Endodermal cell (in vitro differentiated cells): ENCODE results near the gene H2AZ2. TPM values are rescaled to one million over a fixed set of nuclear protein-coding genes. Genes with fewer than 3 reads are reported as not detected.
"Not testable (repeated sequence)": the region's sequence is repeated elsewhere in the genome, so short reads cannot be mapped to it uniquely, and the experiment has no call there.

ENCODE experiments used
- DNase-seq: peaks from one replicate; pipeline ENCODE4 v3.0.0-alpha.2; 2017
- H3K27ac ChIP-seq: 2 replicates; pipeline ENCODE4 v1.5.1; 2013; ENCODE audit warnings: mild to moderate bottlenecking, low read depth, low read length, moderate library complexity
- H3K27me3 ChIP-seq: 2 replicates; pipeline ENCODE4 v1.6.1; 2013; ENCODE audit warnings: mild to moderate bottlenecking, low read length, moderate library complexity; ENCODE audit not compliant: insufficient read depth, control insufficient read depth, poor library complexity, severe bottlenecking
- H3K36me3 ChIP-seq: 2 replicates; pipeline ENCODE4 v1.7.0; 2013; ENCODE audit warnings: mild to moderate bottlenecking, low read length, moderate library complexity; ENCODE audit not compliant: control insufficient read depth, insufficient read depth
- H3K4me1 ChIP-seq: one replicate; pipeline ENCODE4 v1.7.0; 2013; ENCODE audit warnings: low read length; ENCODE audit not compliant: control insufficient read depth, insufficient read depth
- H3K4me3 ChIP-seq: 2 replicates; pipeline ENCODE4 v1.5.1; 2013; ENCODE audit warnings: mild to moderate bottlenecking, low read length, moderate library complexity
- H3K9ac ChIP-seq: 2 replicates; pipeline ENCODE4 v1.6.1; 2013; ENCODE audit warnings: mild to moderate bottlenecking, low read length, moderate library complexity; ENCODE audit not compliant: poor library complexity, severe bottlenecking; ENCODE audit errors: extremely low read depth
- H3K9me3 ChIP-seq: 2 replicates; pipeline ENCODE4 v1.6.1; 2013; ENCODE audit warnings: mild to moderate bottlenecking, low read length, moderate library complexity; ENCODE audit not compliant: control insufficient read depth
- H3K27ac Mint-ChIP-seq: 2 replicates; pipeline ENCODE4 v1.8.0; 2020; ENCODE audit warnings: mixed read lengths
- H3K27me3 Mint-ChIP-seq: 2 replicates; pipeline ENCODE4 v1.8.0; 2021; ENCODE audit warnings: mild to moderate bottlenecking, mixed read lengths; ENCODE audit not compliant: insufficient read depth
- H3K36me3 Mint-ChIP-seq: 2 replicates; pipeline ENCODE4 v1.8.0; 2020; ENCODE audit warnings: low read depth, mixed read lengths
- H3K4me1 Mint-ChIP-seq: 2 replicates; pipeline ENCODE4 v1.8.0; 2020; ENCODE audit warnings: mixed read lengths
- H3K4me3 Mint-ChIP-seq: 2 replicates; pipeline ENCODE4 v1.8.0; 2020; ENCODE audit warnings: mild to moderate bottlenecking, moderate library complexity, mixed read lengths
- H3K9me3 Mint-ChIP-seq: 2 replicates; pipeline ENCODE4 v1.8.0; 2020; ENCODE audit warnings: mild to moderate bottlenecking, mixed read lengths
- WGBS, 2 experiments: methylation state at CpG; one replicate each; pipeline versions ENCODE4 v1.1.5 to v1.1.7; 2013; ENCODE audit warnings: missing lambda C conversion rate in 2 of 2, mixed read lengths in 1 of 2; ENCODE audit not compliant: insufficient coverage in 1 of 2, insufficient read length in 1 of 2; 5-methylcytosine and 5-hydroxymethylcytosine counted together
- total RNA-seq, 2 donors: library from RNA; stranded (reverse); fragmentation: NEBNext Ultra II Directional in 1 of 2; extraction: Animal tissue kit (Norgen Biotek cat#: 25700) in 1 of 2; gene quantifications; 2 replicates in 1 of 2; 3 replicates in 1 of 2; pipeline ENCODE4 v1.2.1, GENCODE V29; 2021
- TF ChIP-seq, protein P1 (sequence below): fragments of 200-600 bp; sonication (generic); conservative IDR thresholded peaks from 2 replicates; pipeline ENCODE4 v1.5.0; 2021; ENCODE audit warnings: antibody characterized with exemption, mild to moderate bottlenecking

H2AZ2 gene
- total RNA-seq, 2 donors from 2014 or later, result 179 to 201 TPM

DNA sequence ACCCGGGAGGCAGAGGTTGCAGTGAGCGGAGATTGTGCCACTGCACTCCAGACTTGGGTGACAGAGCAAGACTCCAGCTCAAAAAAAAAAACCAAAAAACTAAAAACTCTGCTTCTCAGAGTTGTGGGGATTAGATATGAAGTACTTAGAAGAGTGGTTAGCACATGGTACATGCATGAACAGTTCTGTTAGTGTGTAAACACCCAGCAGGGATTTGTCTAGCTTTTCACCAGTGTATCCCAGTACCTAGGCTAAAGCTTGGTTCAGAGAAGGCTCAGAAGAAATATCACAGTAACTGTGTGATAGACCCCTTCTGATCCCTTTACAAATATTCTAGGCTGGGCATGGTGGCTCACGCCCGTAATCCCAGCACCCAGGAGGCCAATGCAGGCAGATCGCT, 41.9 kb downstream of the H2AZ2 start:
- no peaks in the 10 kb centered on the region for H3K9me3 Mint-ChIP-seq
- H3K4me1 Mint-ChIP-seq, result no peaks in the 10 kb centered on the region
- H3K36me3 Mint-ChIP-seq, result peaks cover 25% of the 10 kb centered on the region
- no peaks in the 10 kb centered on the region for H3K4me1 ChIP-seq
- no peak overlapping the region for H3K4me3 ChIP-seq
- H3K9ac ChIP-seq, result no peak overlapping the region
- no peak overlapping the region for H3K27ac Mint-ChIP-seq
- WGBS, 2 experiments, result 94 to 95% methylated on average over 5 of the region's 5 CpGs
- peaks cover 26% of the 10 kb centered on the region for H3K36me3 ChIP-seq
- no peak overlapping the region for H3K4me3 Mint-ChIP-seq
- no peaks in the 10 kb centered on the region for H3K9me3 ChIP-seq
- H3K27ac ChIP-seq, result no peak overlapping the region
- no peaks in the 10 kb centered on the region for H3K27me3 Mint-ChIP-seq
- TF ChIP-seq, protein P1, sequence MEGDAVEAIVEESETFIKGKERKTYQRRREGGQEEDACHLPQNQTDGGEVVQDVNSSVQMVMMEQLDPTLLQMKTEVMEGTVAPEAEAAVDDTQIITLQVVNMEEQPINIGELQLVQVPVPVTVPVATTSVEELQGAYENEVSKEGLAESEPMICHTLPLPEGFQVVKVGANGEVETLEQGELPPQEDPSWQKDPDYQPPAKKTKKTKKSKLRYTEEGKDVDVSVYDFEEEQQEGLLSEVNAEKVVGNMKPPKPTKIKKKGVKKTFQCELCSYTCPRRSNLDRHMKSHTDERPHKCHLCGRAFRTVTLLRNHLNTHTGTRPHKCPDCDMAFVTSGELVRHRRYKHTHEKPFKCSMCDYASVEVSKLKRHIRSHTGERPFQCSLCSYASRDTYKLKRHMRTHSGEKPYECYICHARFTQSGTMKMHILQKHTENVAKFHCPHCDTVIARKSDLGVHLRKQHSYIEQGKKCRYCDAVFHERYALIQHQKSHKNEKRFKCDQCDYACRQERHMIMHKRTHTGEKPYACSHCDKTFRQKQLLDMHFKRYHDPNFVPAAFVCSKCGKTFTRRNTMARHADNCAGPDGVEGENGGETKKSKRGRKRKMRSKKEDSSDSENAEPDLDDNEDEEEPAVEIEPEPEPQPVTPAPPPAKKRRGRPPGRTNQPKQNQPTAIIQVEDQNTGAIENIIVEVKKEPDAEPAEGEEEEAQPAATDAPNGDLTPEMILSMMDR, result no peak
- H3K27me3 ChIP-seq, result no peaks in the 10 kb centered on the region
- DNase-seq, result no peak

DNA sequence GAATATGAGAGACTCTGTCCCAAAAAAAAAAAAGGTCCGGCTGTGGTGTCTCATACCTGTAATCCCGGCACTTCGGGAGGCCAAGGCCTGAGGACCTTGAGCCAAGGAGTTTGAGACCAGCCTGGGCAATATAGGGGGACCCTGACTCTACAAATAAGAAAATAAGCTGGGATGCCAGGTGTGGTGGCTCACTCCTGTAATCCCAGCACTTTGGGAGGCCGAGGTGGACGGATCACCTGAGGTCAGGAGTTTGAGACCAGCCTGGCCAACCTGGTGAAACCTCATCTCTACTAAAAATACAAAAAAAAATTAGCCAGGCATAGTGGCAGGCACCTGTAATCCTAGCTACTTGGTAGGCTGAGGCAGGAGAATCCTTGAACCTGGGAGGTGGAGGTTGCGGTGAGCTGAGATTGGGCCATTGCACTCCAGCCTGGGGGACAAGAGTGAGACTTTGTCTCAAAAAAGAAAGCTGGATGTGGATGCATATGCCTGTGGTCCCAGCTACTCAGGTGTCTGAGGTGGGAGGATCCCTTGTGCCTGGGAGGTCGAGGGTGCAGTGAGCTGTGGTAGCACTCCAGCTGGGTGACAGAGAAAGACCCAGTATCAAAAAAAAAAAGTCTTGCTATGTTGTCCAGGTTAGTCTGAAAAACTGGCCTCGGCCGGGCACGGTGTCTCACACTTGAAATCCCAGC, 43.9 kb downstream of the H2AZ2 start:
- 95 to 98% methylated on average over 8 to 10 of the region's 10 CpGs for WGBS, 2 experiments

DNA sequence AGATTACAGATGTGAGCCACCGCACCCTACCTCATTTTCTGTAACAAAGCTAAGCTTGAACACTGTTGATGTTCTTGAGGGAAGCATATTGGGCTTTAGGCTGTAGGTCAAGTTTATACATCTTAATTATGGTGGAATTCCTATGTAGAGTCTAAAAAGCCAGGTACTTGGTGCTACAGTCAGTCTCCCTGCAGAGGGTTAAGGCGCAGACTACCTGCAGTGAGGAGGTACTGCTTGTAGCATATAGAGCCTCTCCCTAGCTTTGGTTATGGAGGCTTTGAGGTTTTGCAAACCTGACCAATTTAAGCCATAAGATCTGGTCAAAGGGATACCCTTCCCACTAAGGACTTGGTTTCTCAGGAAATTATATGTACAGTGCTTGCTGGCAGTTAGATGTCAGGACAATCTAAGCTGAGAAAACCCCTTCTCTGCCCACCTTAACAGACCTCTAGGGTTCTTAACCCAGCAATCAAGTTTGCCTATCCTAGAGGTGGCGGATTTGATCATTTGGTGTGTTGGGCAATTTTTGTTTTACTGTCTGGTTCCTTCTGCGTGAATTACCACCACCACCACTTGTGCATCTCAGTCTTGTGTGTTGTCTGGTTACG, 45.4 kb downstream of the H2AZ2 start:
- Mint-ChIP-seq H3K36me3 (peaks cover 54% of the 10 kb centered on the region), H3K9me3 (no peaks in the 10 kb centered on the region), H3K27ac (peak overlapping the region; percentile 39), H3K27me3 (no peaks in the 10 kb centered on the region), H3K4me3 (no peak overlapping the region), H3K4me1 (peaks cover 11% of the 10 kb centered on the region)
- Histone ChIP-seq H3K9me3 (no peaks in the 10 kb centered on the region), H3K9ac (no peak overlapping the region), H3K27ac (no peak overlapping the region), H3K4me1 (peaks cover 3% of the 10 kb centered on the region), H3K4me3 (no peak overlapping the region), H3K27me3 (no peaks in the 10 kb centered on the region), H3K36me3 (peaks cover 60% of the 10 kb centered on the region)
- no peak for DNase-seq
- TF ChIP-seq, protein P1, result no peak
- WGBS, 2 experiments, result 96 to 100% methylated on average over 2 to 5 of the region's 5 CpGs

More for the DNA sequence above, 43.9 kb downstream of the H2AZ2 start:
- H3K27ac Mint-ChIP-seq, H3K27me3 Mint-ChIP-seq, H3K9me3 Mint-ChIP-seq, H3K4me3 Mint-ChIP-seq, H3K4me3 ChIP-seq, H3K4me1 Mint-ChIP-seq, H3K27me3 ChIP-seq, H3K27ac ChIP-seq, H3K4me1 ChIP-seq, DNase-seq, H3K9me3 ChIP-seq, H3K9ac ChIP-seq: not testable (repeated sequence)
- peaks cover 43% of the 10 kb centered on the region for H3K36me3 Mint-ChIP-seq
- H3K36me3 ChIP-seq, result peaks cover 46% of the 10 kb centered on the region
